Measurements from ENCODE around the gene UAP1. TPM values are rescaled to one million over a fixed set of nuclear protein-coding genes. Genes with fewer than 3 reads are reported as not detected.

Gene UAP1
- total RNA-seq, 2 donors from 2014 or later, result 37.5 to 53.1 TPM

- Histone ChIP-seq H3K27ac (no peak overlapping the region), H3K4me1 (peaks cover 0 to 22% of the 10 kb centered on the region in 2 donors), H3K9me3 (no peaks in the 10 kb centered on the region), H3K27me3 (no peaks in the 10 kb centered on the region), H3K36me3 (no peaks in the 10 kb centered on the region), H3K4me3 (no peak overlapping the region)
- TF ChIP-seq CTCF (IDR thresholded peaks at IDR 0.05), result no peak
- no peak for DNase-seq (ENCODE audit: low spot score)
These were observed 67.6 kb downstream of the UAP1 start for GRCh38 chr1:162629077-162629627.

- no peaks in the 10 kb centered on the region for H3K36me3 ChIP-seq
- peak overlapping the region; percentile 90 to 96 for H3K27ac ChIP-seq
- no peak for DNase-seq (ENCODE audit: low spot score)
- no peaks in the 10 kb centered on the region for H3K27me3 ChIP-seq
- H3K9me3 ChIP-seq, result no peaks in the 10 kb centered on the region
- TF ChIP-seq CTCF (IDR thresholded peaks at IDR 0.05), result no peak
- no peak overlapping the region for H3K4me3 ChIP-seq
- H3K4me1 ChIP-seq, result peaks cover 0 to 27% of the 10 kb centered on the region in 2 donors
These were observed 68.1 kb downstream of the UAP1 start for GRCh38 chr1:162629651-162630050.

- Histone ChIP-seq H3K27ac (peak overlapping the region; percentile 90 to 96), H3K9me3 (no peaks in the 10 kb centered on the region), H3K4me1 (peaks cover 0 to 45% of the 10 kb centered on the region in 2 donors), H3K27me3 (no peaks in the 10 kb centered on the region), H3K4me3 (peak overlapping the region; percentile 49 to 50), H3K36me3 (no peaks in the 10 kb centered on the region)
- TF ChIP-seq CTCF (IDR thresholded peaks at IDR 0.05), result no peak
- no peak for DNase-seq (ENCODE audit: low spot score)
These were observed 70.1 kb downstream of the UAP1 start for GRCh38 chr1:162631546-162632191.

- DNase-seq (ENCODE audit: low spot score), result peak; percentile 93
These were observed 70.7 kb downstream of the UAP1 start, which contains the start of gene DDR2 for GRCh38 chr1:162632217-162632666. Gene DDR2 (plus strand): TSS chr1:162632464. CDS start chr1:162719064, 86,600 bp downstream.

GRCh38 chr1:162632698-162633080, 71.2 kb downstream of the UAP1 start:
- H3K4me1 ChIP-seq, result peaks cover 0 to 45% of the 10 kb centered on the region in 2 donors
- no peak for TF ChIP-seq CTCF (IDR thresholded peaks at IDR 0.05)
- no peaks in the 10 kb centered on the region for H3K9me3 ChIP-seq
- H3K27ac ChIP-seq, result peak overlapping the region; percentile 90 to 96
- no peaks in the 10 kb centered on the region for H3K36me3 ChIP-seq
- DNase-seq (ENCODE audit: low spot score), result no peak
- peak overlapping the region; percentile 49 to 50 for H3K4me3 ChIP-seq
- H3K27me3 ChIP-seq, result no peaks in the 10 kb centered on the region

More at GRCh38 chr1:162632217-162632666, 70.7 kb downstream of the UAP1 start, which contains the start of gene DDR2:
- Histone ChIP-seq H3K4me3 (peak within 1 kb of the TSS; percentile 49 to 50), H3K36me3 (no peaks in the 10 kb centered on the region), H3K4me1 (peaks cover 0 to 45% of the 10 kb centered on the region in 2 donors), H3K27ac (peak within 1 kb of the TSS; percentile 90 to 96), H3K27me3 (no peaks in the 10 kb centered on the region), H3K9me3 (no peaks in the 10 kb centered on the region)
- TF ChIP-seq CTCF (IDR thresholded peaks at IDR 0.05), result no peak

Data from right atrium auricular region (tissue), 2 donors.